Measurements from ENCODE around the gene SIK3. TPM values are rescaled to one million over a fixed set of nuclear protein-coding genes. Genes with fewer than 3 reads are reported as not detected.

The SIK3 gene
- total RNA-seq, 1 donor from 2014 or later, result 24.4 TPM

DNA sequence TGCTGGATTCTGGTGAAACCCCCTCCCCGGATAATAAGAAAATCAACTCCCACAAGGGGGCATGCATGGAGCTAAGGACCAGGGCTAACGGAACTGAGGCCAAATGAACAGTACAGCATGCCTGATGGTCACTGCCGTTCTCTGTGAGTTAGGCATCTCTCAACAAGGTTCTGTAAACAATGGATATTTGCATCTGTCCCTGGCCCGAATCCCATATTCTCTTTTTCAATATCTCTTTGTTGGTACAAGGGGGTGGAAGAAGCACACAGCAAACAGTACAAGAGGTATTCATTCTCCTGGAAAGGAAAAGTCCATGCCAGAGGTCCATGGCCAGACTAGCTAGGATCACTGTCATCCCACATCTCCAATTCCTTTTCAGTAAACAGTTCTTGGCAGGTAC is 228.6 kb downstream of the SIK3 start:
- no peak overlapping the region for H2AFZ ChIP-seq (replicated peaks)
- H3K4me3 ChIP-seq, result no peak overlapping the region
- no peak overlapping the region for H3K9ac ChIP-seq
- H3K9me3 Mint-ChIP-seq, result no peaks in the 10 kb centered on the region
- no peak overlapping the region for H3K27ac ChIP-seq
- H3K36me3 Mint-ChIP-seq, result peaks cover 34% of the 10 kb centered on the region
- H3K4me1 ChIP-seq, result no peaks in the 10 kb centered on the region
- H3K36me3 ChIP-seq, result no peaks in the 10 kb centered on the region
- no peaks in the 10 kb centered on the region for H4K20me1 ChIP-seq (ENCODE audit: low read depth)
- H3K79me2 ChIP-seq (ENCODE audit: low read depth), result no peaks in the 10 kb centered on the region
- H3K27ac Mint-ChIP-seq, result no peak overlapping the region
- no peaks in the 10 kb centered on the region for H3K4me1 Mint-ChIP-seq
- no peaks in the 10 kb centered on the region for H3K27me3 ChIP-seq
- H3K4me3 Mint-ChIP-seq, result no peak overlapping the region
- peak; percentile 8 for DNase-seq (ENCODE audit: low spot score)
- H3K9me3 ChIP-seq (ENCODE audit: low read depth), result no peaks in the 10 kb centered on the region
- H3F3A ChIP-seq (ENCODE audit: low read depth), result no peaks in the 10 kb centered on the region
- peaks cover 2% of the 10 kb centered on the region for H3K27me3 Mint-ChIP-seq (ENCODE audit: insufficient read depth, low read depth)
- no peak overlapping the region for H3K4me2 ChIP-seq
- peak; percentile 8 for TF ChIP-seq CTCF (IDR thresholded peaks at IDR 0.05)
- TF ChIP-seq EZH2 (IDR thresholded peaks at IDR 0.05), result no peak
- no peak for TF ChIP-seq EZH2phosphoT487 (IDR thresholded peaks at IDR 0.05)

- Histone ChIP-seq H3K79me2 (ENCODE audit: low read depth) (no peaks in the 10 kb centered on the region), H4K20me1 (ENCODE audit: low read depth) (no peaks in the 10 kb centered on the region), H3K36me3 (no peaks in the 10 kb centered on the region), H3F3A (ENCODE audit: low read depth) (no peaks in the 10 kb centered on the region), H3K27me3 (no peaks in the 10 kb centered on the region), H3K27ac (no peak overlapping the region), H3K4me1 (no peaks in the 10 kb centered on the region), H2AFZ (replicated peaks) (no peak overlapping the region), H3K9me3 (ENCODE audit: low read depth) (no peaks in the 10 kb centered on the region), H3K4me2 (no peak overlapping the region), H3K4me3 (no peak overlapping the region), H3K9ac (no peak overlapping the region)
- no peak for TF ChIP-seq CTCF (IDR thresholded peaks at IDR 0.05)
- TF ChIP-seq EZH2 (IDR thresholded peaks at IDR 0.05), result no peak
- no peak for TF ChIP-seq EZH2phosphoT487 (IDR thresholded peaks at IDR 0.05)
- Mint-ChIP-seq H3K27ac (no peak overlapping the region), H3K27me3 (ENCODE audit: insufficient read depth, low read depth) (peaks cover 2% of the 10 kb centered on the region), H3K36me3 (peaks cover 37% of the 10 kb centered on the region), H3K4me1 (no peaks in the 10 kb centered on the region), H3K4me3 (no peak overlapping the region), H3K9me3 (no peaks in the 10 kb centered on the region)
- no peak for DNase-seq (ENCODE audit: low spot score)
Measured at GRCh38 chr11:116868066-116868465, 230.2 kb downstream of the SIK3 start.

GRCh38 chr11:116867619-116868018 is 230.6 kb downstream of the SIK3 start:
- no peak overlapping the region for H3K9ac ChIP-seq
- no peak for DNase-seq (ENCODE audit: low spot score)
- Mint-ChIP-seq H3K9me3 (no peaks in the 10 kb centered on the region), H3K4me3 (no peak overlapping the region), H3K27me3 (ENCODE audit: insufficient read depth, low read depth) (no peaks in the 10 kb centered on the region), H3K36me3 (peaks cover 33% of the 10 kb centered on the region), H3K27ac (no peak overlapping the region), H3K4me1 (no peaks in the 10 kb centered on the region)
- no peaks in the 10 kb centered on the region for H4K20me1 ChIP-seq (ENCODE audit: low read depth)
- H3F3A ChIP-seq (ENCODE audit: low read depth), result no peaks in the 10 kb centered on the region
- no peak overlapping the region for H2AFZ ChIP-seq (replicated peaks)
- H3K9me3 ChIP-seq (ENCODE audit: low read depth), result no peaks in the 10 kb centered on the region
- H3K4me2 ChIP-seq, result no peak overlapping the region
- H3K36me3 ChIP-seq, result no peaks in the 10 kb centered on the region
- H3K27me3 ChIP-seq, result no peaks in the 10 kb centered on the region
- no peaks in the 10 kb centered on the region for H3K79me2 ChIP-seq (ENCODE audit: low read depth)
- H3K4me3 ChIP-seq, result no peak overlapping the region
- TF ChIP-seq CTCF (IDR thresholded peaks at IDR 0.05) (no peak), EZH2 (IDR thresholded peaks at IDR 0.05) (no peak), EZH2phosphoT487 (IDR thresholded peaks at IDR 0.05) (no peak)
- no peak overlapping the region for H3K27ac ChIP-seq
- H3K4me1 ChIP-seq, result no peaks in the 10 kb centered on the region

All from neural progenitor cell (in vitro differentiated cells).